Measurements from ENCODE around the gene BCL11A.

DNA sequence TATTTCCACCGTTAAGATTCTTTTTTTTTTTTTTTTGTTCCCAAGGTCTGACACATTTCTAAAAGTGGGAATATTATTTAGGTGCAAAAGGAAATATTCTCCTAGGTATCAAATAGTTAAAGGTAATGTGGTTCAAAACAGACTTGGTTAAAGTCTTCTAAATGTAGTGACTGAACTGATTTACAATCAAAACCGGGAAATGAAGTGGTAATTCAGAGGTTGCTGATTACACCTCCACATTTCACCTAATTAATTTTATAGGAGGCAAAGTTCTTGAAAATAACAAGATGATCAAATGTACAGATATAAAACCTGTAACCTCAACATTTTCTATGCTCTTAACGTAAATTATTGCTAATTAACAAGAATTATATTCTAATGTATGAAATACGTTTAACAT, 5.1 kb downstream of the BCL11A start:
- TF ChIP-seq, protein P1, sequence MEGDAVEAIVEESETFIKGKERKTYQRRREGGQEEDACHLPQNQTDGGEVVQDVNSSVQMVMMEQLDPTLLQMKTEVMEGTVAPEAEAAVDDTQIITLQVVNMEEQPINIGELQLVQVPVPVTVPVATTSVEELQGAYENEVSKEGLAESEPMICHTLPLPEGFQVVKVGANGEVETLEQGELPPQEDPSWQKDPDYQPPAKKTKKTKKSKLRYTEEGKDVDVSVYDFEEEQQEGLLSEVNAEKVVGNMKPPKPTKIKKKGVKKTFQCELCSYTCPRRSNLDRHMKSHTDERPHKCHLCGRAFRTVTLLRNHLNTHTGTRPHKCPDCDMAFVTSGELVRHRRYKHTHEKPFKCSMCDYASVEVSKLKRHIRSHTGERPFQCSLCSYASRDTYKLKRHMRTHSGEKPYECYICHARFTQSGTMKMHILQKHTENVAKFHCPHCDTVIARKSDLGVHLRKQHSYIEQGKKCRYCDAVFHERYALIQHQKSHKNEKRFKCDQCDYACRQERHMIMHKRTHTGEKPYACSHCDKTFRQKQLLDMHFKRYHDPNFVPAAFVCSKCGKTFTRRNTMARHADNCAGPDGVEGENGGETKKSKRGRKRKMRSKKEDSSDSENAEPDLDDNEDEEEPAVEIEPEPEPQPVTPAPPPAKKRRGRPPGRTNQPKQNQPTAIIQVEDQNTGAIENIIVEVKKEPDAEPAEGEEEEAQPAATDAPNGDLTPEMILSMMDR (IDR thresholded peaks at IDR 0.05; ENCODE audit: low read depth, low read length, missing input control): no peak
- TF ChIP-seq RAD21 (IDR thresholded peaks at IDR 0.05): no peak
- no peak for TF ChIP-seq TAF1 (conservative IDR thresholded peaks at IDR 0.05)
- TF ChIP-seq, protein P2, sequence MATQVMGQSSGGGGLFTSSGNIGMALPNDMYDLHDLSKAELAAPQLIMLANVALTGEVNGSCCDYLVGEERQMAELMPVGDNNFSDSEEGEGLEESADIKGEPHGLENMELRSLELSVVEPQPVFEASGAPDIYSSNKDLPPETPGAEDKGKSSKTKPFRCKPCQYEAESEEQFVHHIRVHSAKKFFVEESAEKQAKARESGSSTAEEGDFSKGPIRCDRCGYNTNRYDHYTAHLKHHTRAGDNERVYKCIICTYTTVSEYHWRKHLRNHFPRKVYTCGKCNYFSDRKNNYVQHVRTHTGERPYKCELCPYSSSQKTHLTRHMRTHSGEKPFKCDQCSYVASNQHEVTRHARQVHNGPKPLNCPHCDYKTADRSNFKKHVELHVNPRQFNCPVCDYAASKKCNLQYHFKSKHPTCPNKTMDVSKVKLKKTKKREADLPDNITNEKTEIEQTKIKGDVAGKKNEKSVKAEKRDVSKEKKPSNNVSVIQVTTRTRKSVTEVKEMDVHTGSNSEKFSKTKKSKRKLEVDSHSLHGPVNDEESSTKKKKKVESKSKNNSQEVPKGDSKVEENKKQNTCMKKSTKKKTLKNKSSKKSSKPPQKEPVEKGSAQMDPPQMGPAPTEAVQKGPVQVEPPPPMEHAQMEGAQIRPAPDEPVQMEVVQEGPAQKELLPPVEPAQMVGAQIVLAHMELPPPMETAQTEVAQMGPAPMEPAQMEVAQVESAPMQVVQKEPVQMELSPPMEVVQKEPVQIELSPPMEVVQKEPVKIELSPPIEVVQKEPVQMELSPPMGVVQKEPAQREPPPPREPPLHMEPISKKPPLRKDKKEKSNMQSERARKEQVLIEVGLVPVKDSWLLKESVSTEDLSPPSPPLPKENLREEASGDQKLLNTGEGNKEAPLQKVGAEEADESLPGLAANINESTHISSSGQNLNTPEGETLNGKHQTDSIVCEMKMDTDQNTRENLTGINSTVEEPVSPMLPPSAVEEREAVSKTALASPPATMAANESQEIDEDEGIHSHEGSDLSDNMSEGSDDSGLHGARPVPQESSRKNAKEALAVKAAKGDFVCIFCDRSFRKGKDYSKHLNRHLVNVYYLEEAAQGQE (IDR thresholded peaks at IDR 0.05): no peak
- TF ChIP-seq, protein P3, sequence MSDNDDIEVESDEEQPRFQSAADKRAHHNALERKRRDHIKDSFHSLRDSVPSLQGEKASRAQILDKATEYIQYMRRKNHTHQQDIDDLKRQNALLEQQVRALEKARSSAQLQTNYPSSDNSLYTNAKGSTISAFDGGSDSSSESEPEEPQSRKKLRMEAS (IDR thresholded peaks at IDR 0.05): no peak
- no peak for TF ChIP-seq GABPA (IDR thresholded peaks at IDR 0.05 in 1 of 2, conservative IDR thresholded peaks at IDR 0.05 in 1 of 2)
- TF ChIP-seq YY1 (IDR thresholded peaks at IDR 0.05): no peak
- TF ChIP-seq JUND (IDR thresholded peaks at IDR 0.05): no peak

Data from liver (tissue), 3 donors.